G401.6 (cell line): Measurements from ENCODE around the gene CNBD2.
A peak's percentile ranks its signal among the peaks of the same experiment; 100 is the strongest.
"Not testable (repeated sequence)": the region's sequence is repeated elsewhere in the genome, so short reads cannot be mapped to it uniquely, and the experiment has no call there.

Experiments
- FAIRE-seq: peaks from 2 replicates; lab custom pipeline; 2012; peaks lifted over from hg19 to GRCh38; lab: Jason Lieb, UNC

CNBD2 gene

DNA sequence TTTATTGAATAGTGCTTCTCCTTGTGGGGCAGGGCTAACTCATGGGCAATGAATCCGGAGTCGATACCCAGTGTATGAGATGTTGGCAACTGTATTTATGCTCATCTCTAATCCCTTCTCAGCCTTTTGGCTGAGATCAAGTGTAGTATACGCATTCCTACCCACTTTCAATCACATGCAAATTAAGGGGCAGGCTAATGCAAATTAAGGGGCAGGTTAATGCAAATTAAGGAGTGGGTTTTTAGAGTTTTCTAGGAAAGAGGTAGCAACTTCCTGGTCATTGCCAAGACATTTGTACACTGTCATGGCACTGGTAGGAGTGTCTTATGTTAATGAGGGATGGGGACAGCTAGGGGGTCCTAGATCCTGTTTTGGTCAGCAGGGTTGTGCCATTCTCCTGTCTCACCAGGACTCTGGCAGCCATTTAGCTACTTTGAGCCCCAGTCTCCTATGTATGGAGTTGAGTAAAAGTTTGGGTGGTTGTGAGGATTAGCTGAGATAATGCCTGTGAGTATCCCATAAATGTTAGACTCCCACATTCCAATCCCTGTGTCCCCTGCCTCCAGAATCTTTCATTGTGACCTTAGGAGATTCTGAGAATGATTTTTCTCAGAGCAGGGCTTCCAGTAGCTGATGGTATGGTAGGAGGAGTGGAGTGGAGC, at the start of gene CNBD2:
Gene CNBD2 (plus strand): TSS at position 612 of the 662 bp plus-strand sequence. CDS start 173 bp downstream, outside the sequence.
- FAIRE-seq, result no peak

GRCh38 chr20:35920523-35920922, 47.9 kb upstream of the CNBD2 start:
- no peak for FAIRE-seq

DNA sequence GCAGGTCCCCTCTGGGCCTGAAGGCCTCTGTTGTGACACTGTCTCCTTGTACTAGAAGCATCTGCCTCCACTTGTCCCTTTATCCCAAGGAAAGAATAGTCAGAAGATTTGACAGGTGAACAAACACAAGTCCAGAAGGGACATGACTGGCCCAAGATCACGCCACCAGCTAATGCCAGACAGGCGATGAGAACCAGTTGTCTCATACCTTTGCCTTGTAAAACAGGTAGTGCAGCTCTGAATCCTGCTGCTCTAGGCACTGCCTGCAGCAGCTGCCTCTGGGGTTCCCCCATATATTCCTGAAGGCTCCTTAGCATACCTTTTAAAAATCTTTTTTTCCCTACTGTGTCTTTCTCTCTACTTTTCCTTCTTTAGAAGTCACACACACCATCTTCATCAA, 39.1 kb upstream of the CNBD2 start:
- FAIRE-seq, result no peak

- FAIRE-seq, result no peak
Observed at GRCh38 chr20:35934050-35934449, 34.3 kb upstream of the CNBD2 start.

GRCh38 chr20:35939264-35939663, 29.1 kb upstream of the CNBD2 start:
- no peak for FAIRE-seq

GRCh38 chr20:35941620-35942019, 26.8 kb upstream of the CNBD2 start:
- FAIRE-seq, result no peak

GRCh38 chr20:35942243-35942642, 26.1 kb upstream of the CNBD2 start:
- no peak for FAIRE-seq

GRCh38 chr20:35947489-35947888, 20.9 kb upstream of the CNBD2 start:
- FAIRE-seq, result no peak

DNA sequence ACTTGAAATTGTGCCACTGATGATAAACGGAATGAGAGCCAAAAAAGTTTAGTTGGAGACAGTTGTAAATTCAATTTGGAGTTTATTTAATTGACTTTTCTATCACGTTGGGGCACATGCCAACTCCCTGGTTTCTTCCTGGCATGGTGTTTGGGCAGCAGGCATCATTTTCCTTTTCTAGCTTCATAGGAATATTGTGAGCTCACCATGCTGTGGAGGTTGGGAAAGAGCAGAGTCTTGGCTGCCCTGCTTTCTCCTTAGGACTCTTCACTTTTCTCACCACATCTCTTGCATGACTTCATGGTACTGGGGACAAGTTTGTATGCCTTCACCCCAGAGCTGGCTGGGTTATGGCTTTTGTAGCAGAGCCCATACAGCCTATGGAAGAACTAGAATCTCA, 20.5 kb upstream of the CNBD2 start:
- no peak for FAIRE-seq

- no peak for FAIRE-seq
Observed at GRCh38 chr20:35950093-35950492, 18.3 kb upstream of the CNBD2 start.

- FAIRE-seq, result not testable (repeated sequence)
Observed at GRCh38 chr20:35952080-35952479, 16.3 kb upstream of the CNBD2 start.

GRCh38 chr20:35952480-35953386, 15.7 kb upstream of the CNBD2 start:
- FAIRE-seq, result no peak

- FAIRE-seq, result no peak
Observed at GRCh38 chr20:35953387-35954199, 14.8 kb upstream of the CNBD2 start.

- peak; percentile 90 for FAIRE-seq
Observed at GRCh38 chr20:35954200-35954906, 14.0 kb upstream of the CNBD2 start, which contains the start of gene SCAND1. Gene SCAND1 (minus strand): TSS chr20:35954502. CDS start chr20:35954284, 218 bp downstream.

DNA sequence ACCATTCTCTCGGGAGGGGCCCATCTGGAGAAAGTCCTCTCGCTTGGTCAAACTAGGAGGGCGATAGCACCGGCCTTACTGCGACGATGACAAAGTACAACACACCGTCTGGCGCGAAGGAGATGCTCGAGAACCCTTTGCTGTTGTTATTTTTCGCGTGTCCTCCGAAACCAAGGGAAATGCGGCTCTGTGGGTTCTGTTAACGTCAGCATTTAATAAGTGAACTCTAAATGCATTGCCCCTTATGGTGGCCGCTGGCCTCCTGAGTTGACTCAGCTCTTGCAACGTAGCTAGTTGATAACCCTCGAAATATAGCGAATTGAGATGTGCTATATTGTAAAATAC, 13.5 kb upstream of the CNBD2 start:
- FAIRE-seq, result no peak

DNA sequence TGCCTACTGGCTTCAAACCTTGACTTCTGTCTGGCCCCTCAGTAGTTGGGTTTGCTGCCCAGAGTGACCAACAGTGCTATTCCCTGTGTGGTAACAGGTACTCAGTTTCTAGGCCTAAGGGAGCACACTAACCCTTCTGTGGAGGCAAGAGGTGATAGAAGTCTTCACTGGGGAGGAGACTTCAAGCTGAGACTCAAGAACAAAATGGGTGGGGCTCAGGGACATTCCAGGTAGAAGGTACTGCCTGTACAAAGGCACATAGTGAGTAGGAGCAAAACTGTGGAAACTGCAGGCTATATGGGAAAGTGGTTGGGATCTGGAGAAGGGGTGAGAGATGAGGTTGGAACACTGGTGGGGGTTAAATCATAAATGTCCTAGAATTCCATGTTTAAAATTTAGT, 11.8 kb upstream of the CNBD2 start:
- no peak for FAIRE-seq

GRCh38 chr20:35959291-35959690, 9.1 kb upstream of the CNBD2 start:
- not testable (repeated sequence) for FAIRE-seq

DNA sequence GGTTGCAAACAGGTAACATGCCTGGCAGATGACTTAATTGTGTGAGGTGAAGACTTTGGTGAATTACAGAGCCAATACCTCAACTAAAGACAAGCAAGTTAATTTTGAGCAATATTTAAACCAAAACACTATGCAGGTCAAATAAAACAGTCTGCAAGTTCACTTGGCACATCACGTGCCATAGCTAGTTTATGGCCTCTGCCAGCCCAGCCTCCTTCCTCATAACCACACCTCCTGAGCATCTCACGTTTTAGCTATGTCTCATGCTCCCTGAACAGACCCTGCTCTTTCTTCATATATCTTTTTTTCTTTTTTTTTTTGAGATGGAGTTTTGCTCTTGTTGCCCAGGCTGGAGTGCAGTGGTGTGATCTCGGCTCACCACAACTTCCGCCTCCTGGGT, 4.5 kb upstream of the CNBD2 start:
- FAIRE-seq, result no peak

GRCh38 chr20:35968930-35969329, 540 bp downstream of the CNBD2 start:
- no peak for FAIRE-seq

GRCh38 chr20:35971981-35972380, 3.6 kb downstream of the CNBD2 start:
- no peak for FAIRE-seq

- no peak for FAIRE-seq
Observed at GRCh38 chr20:35972462-35972861, 4.1 kb downstream of the CNBD2 start.

DNA sequence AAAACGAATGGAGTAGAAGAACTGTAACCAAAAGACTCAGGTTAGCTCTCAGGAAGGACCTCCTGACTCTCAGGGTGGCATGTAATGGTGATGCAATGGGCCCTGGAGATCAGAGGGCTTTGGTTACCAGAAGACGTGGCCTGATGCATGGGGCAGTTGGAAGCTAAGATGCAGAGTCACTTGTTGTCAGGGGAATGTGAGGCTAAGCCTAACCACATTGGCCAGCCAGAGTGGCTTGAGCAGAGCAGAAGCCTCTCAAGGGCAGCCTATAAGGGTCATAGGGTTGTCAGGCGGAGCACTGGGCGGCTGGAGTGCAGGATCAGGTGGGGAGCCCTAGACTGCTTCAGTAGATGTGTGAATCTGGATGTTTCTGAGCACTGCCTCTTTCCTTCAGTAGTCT, 5.9 kb downstream of the CNBD2 start:
- FAIRE-seq, result no peak
